ENCODE data around the gene ODC1.

- TF ChIP-seq CTCF (IDR thresholded peaks at IDR 0.05) = no peak
- TF ChIP-seq EP300 (IDR thresholded peaks at IDR 0.05) = no peak
- no peak for TF ChIP-seq POLR2A (IDR thresholded peaks at IDR 0.05)
Observed at GRCh38 chr2:10495988-10496313, 47.8 kb upstream of the ODC1 start.
